IMR-90 (cell line): ENCODE data around the gene ARFGAP3. TPM values are rescaled to one million over a fixed set of nuclear protein-coding genes. Genes with fewer than 3 reads are reported as not detected.

Experiments
- ATAC-seq: fragments of 200-7000 bp; cut with Tn5 transposase; 2 replicates; pipeline ENCODE4 v1.9.1; 2020; ENCODE audit warnings: low read depth, mild to moderate bottlenecking, moderate library complexity
- BruUV-seq: library from RNA; stranded (reverse); fragments of 400-500 nt; replicated peaks from 2 replicates; lab custom pipeline; 2021; lab: Mats Ljungman, UMichigan
- CTCF ChIA-PET: fragments of 300-600 bp; formaldehyde crosslinking; extraction: SDS; loops from one replicate; lab custom pipeline; 2021; ENCODE audit warnings: antibody characterized with exemption; lab: Yijun Ruan, JAX
- POLR2A ChIA-PET: fragments of 300-600 bp; sonication (Branson Sonifier 250); formaldehyde crosslinking; loops from one replicate; lab custom pipeline; 2022; ENCODE audit warnings: antibody characterized with exemption; ENCODE audit not compliant: unreplicated experiment; lab: Charles Lee
- DNase-seq: peaks from one replicate; pipeline ENCODE4 v3.0.0; 2013
- H2AFZ ChIP-seq: replicated peaks from 2 replicates; pipeline ENCODE3; 2013; ENCODE audit warnings: low read length, mild to moderate bottlenecking; ENCODE audit not compliant: poor library complexity
- H2AK5ac ChIP-seq: 2 replicates; pipeline ENCODE4 v1.6.1; 2013; ENCODE audit warnings: low read depth, low read length, inconsistent platforms
- H2AK9ac ChIP-seq: replicated peaks from 2 replicates; pipeline ENCODE3; 2013; ENCODE audit warnings: mild to moderate bottlenecking, low read depth, low read length, moderate library complexity; ENCODE audit not compliant: poor library complexity
- H2BK120ac ChIP-seq: 2 replicates; pipeline ENCODE4 v1.6.1; 2013; ENCODE audit warnings: low read depth, low read length, inconsistent platforms
- H2BK15ac ChIP-seq: 3 replicates; pipeline ENCODE4 v1.6.1; 2013; ENCODE audit warnings: low read depth, low read length, inconsistent platforms
- H2BK20ac ChIP-seq: 2 replicates; pipeline ENCODE4 v1.6.1; 2013; ENCODE audit warnings: low read depth, mild to moderate bottlenecking, inconsistent platforms, low read length, moderate library complexity
- H2BK5ac ChIP-seq: 2 replicates; pipeline ENCODE4 v1.6.1; 2013; ENCODE audit warnings: mild to moderate bottlenecking, low read depth, low read length, inconsistent platforms; ENCODE audit not compliant: poor library complexity, severe bottlenecking
- H3K14ac ChIP-seq: replicated peaks from 2 replicates; pipeline ENCODE4 v1.6.1; 2013; ENCODE audit warnings: low read depth, low read length, inconsistent platforms
- H3K18ac ChIP-seq: 2 replicates; pipeline ENCODE4 v1.6.1; 2013; ENCODE audit warnings: low read depth, low read length, control low read depth
- H3K23ac ChIP-seq: 2 replicates; pipeline ENCODE4 v1.6.1; 2013; ENCODE audit warnings: low read depth, low read length, inconsistent platforms
- H3K27ac ChIP-seq: 2 replicates; pipeline ENCODE4 v1.5.1; 2013; ENCODE audit warnings: mild to moderate bottlenecking, control low read depth, low read length; ENCODE audit not compliant: insufficient read depth
- H3K27me3 ChIP-seq: 2 replicates; pipeline ENCODE4 v1.6.1; 2013; ENCODE audit warnings: low read length; ENCODE audit not compliant: control insufficient read depth, insufficient read depth
- H3K36me3 ChIP-seq: 2 replicates; pipeline ENCODE4 v1.6.1; 2013; ENCODE audit warnings: low read length, mixed read lengths; ENCODE audit not compliant: control insufficient read depth, insufficient read depth
- H3K4ac ChIP-seq: 2 replicates; pipeline ENCODE4 v1.6.1; 2013; ENCODE audit warnings: low read depth, low read length, inconsistent platforms
- H3K4me1 ChIP-seq: 2 replicates; pipeline ENCODE4 v1.6.1; 2013; ENCODE audit warnings: low read length, mixed read lengths; ENCODE audit not compliant: control insufficient read depth, insufficient read depth
- H3K4me2 ChIP-seq: 2 replicates; pipeline ENCODE4 v1.6.1; 2013; ENCODE audit warnings: low read depth, mild to moderate bottlenecking, control low read depth, low read length, moderate library complexity
- H3K4me3 ChIP-seq: 2 replicates; pipeline ENCODE4 v1.5.1; 2013; ENCODE audit warnings: low read depth, mild to moderate bottlenecking, control low read depth, low read length, moderate library complexity; ENCODE audit not compliant: insufficient read depth
- H3K56ac ChIP-seq: 2 replicates; pipeline ENCODE4 v1.6.1; 2013; ENCODE audit warnings: low read length, inconsistent platforms; ENCODE audit not compliant: insufficient read depth; ENCODE audit errors: extremely low read depth
- H3K79me1 ChIP-seq, 2 experiments: 2 replicates each; pipeline ENCODE4 v1.6.1; 2013; ENCODE audit warnings: low read length in 2 of 2, inconsistent platforms in 1 of 2, low read depth in 1 of 2
- H3K9ac ChIP-seq: 2 replicates; pipeline ENCODE4 v1.6.1; 2013; ENCODE audit warnings: low read depth, low read length, control low read depth
- H3K9me1 ChIP-seq: 2 replicates; pipeline ENCODE4 v1.6.1; 2013; ENCODE audit warnings: low read length, inconsistent platforms; ENCODE audit not compliant: insufficient read depth
- H3K9me3 ChIP-seq: 2 replicates; pipeline ENCODE4 v1.6.1; 2013; ENCODE audit warnings: low read length; ENCODE audit not compliant: control insufficient read depth, insufficient read depth
- H4K20me1 ChIP-seq: 2 replicates; pipeline ENCODE4 v1.6.1; 2013; ENCODE audit warnings: low read length, inconsistent platforms; ENCODE audit not compliant: insufficient read depth
- H4K5ac ChIP-seq: 2 replicates; pipeline ENCODE4 v1.6.1; 2013; ENCODE audit warnings: mild to moderate bottlenecking, low read depth, low read length, control low read depth
- H4K8ac ChIP-seq, 2 experiments: 2 replicates each; pipeline ENCODE4 v1.6.1; 2013; ENCODE audit warnings: low read depth in 2 of 2, low read length in 2 of 2, control low read depth in 1 of 2, inconsistent platforms in 1 of 2
- H4K91ac ChIP-seq: 2 replicates; pipeline ENCODE4 v1.6.1; 2013; ENCODE audit warnings: low read depth, low read length, inconsistent platforms; ENCODE audit not compliant: insufficient read depth
- BHLHE40 ChIP-seq: fragments of 150-350 bp; IDR thresholded peaks from 2 replicates; pipeline ENCODE4 v1.6.1; 2016; ENCODE audit warnings: mild to moderate bottlenecking, low read depth, low read length
- CEBPB ChIP-seq: IDR thresholded peaks from 2 replicates; pipeline ENCODE4 v1.6.1; 2012; ENCODE audit warnings: low read depth, low read length, improper control_type of control experiment
- CHD1 ChIP-seq: IDR thresholded peaks from 2 replicates; pipeline ENCODE4 v1.6.1; 2012; ENCODE audit warnings: low read depth, low read length, improper control_type of control experiment
- CTCF ChIP-seq: conservative IDR thresholded peaks from 2 replicates; pipeline ENCODE4 v1.5.1; 2012; ENCODE audit warnings: mild to moderate bottlenecking, low read depth, low read length, improper control_type of control experiment
- ELK1 ChIP-seq: fragments of 150-350 bp; IDR thresholded peaks from 2 replicates; pipeline ENCODE4 v1.6.1; 2016; ENCODE audit warnings: low read depth, mild to moderate bottlenecking, low read length, moderate library complexity, borderline replicate concordance
- FOS ChIP-seq: fragments of 150-350 bp; IDR thresholded peaks from 2 replicates; pipeline ENCODE4 v1.6.1; 2016; ENCODE audit warnings: low read depth, low read length
- MAFK ChIP-seq: IDR thresholded peaks from 2 replicates; pipeline ENCODE4 v1.6.1; 2012; ENCODE audit warnings: low read depth, low read length, improper control_type of control experiment
- MAZ ChIP-seq: IDR thresholded peaks from 2 replicates; pipeline ENCODE4 v1.6.1; 2012; ENCODE audit warnings: low read depth, mild to moderate bottlenecking, low read length, improper control_type of control experiment, moderate library complexity, borderline replicate concordance
- MXI1 ChIP-seq: IDR thresholded peaks from 2 replicates; pipeline ENCODE4 v1.6.1; 2012; ENCODE audit warnings: low read depth, mild to moderate bottlenecking, low read length, moderate library complexity, borderline replicate concordance
- NFE2L2 ChIP-seq: fragments of 150-350 bp; IDR thresholded peaks from 2 replicates; pipeline ENCODE4 v1.6.1; 2016; ENCODE audit warnings: low read depth, mild to moderate bottlenecking, low read length
- POLR2A ChIP-seq: IDR thresholded peaks from 2 replicates; pipeline ENCODE4 v1.6.1; 2012; ENCODE audit warnings: mild to moderate bottlenecking, low read depth, low read length
- RAD21 ChIP-seq: IDR thresholded peaks from 2 replicates; pipeline ENCODE4 v1.6.1; 2012; ENCODE audit warnings: low read length, improper control_type of control experiment
- RCOR1 ChIP-seq: IDR thresholded peaks from 2 replicates; pipeline ENCODE4 v1.6.1; 2012; ENCODE audit warnings: mild to moderate bottlenecking, low read length, improper control_type of control experiment; ENCODE audit not compliant: insufficient replicate concordance
- RFX5 ChIP-seq: IDR thresholded peaks from 2 replicates; pipeline ENCODE4 v1.8.0; 2012; ENCODE audit warnings: low read depth, mild to moderate bottlenecking, low read length, moderate library complexity
- SMC3 ChIP-seq: fragments of 150-350 bp; IDR thresholded peaks from 2 replicates; pipeline ENCODE4 v1.6.1; 2016; ENCODE audit warnings: low read depth, mild to moderate bottlenecking, antibody characterized with exemption, low read length, moderate library complexity
- USF2 ChIP-seq: fragments of 150-350 bp; IDR thresholded peaks from 2 replicates; pipeline ENCODE4 v1.6.1; 2017; ENCODE audit warnings: mild to moderate bottlenecking, antibody characterized with exemption, low read length, low read depth
- WGBS, 2 experiments: methylation state at CpG; one replicate each; pipeline versions ENCODE4 v1.1.5 to v1.1.7; 2013; ENCODE audit warnings: missing lambda C conversion rate in 2 of 2; ENCODE audit not compliant: insufficient read length in 1 of 2; ENCODE audit errors: extremely low coverage in 2 of 2; 5-methylcytosine and 5-hydroxymethylcytosine counted together
- dilution Hi-C: fragments of 300-500 bp; cut with HindIII; formaldehyde crosslinking; loops from one replicate; pipeline ENCODE4 v1.14.3; 2018; ENCODE audit warnings: low sequenced_read_pairs; ENCODE audit not compliant: unreplicated experiment
- in situ Hi-C: fragments of 300-500 bp; cut with MboI; formaldehyde crosslinking; loops from 3 replicates; pipeline ENCODE4 v1.14.3; 2019; ENCODE audit warnings: low sequenced_read_pairs, inconsistent platforms, mixed read lengths
- intact Hi-C: fragments of 100-400 bp; cut with micrococcal nuclease; formaldehyde crosslinking; loops from 2 replicates; pipeline ENCODE4 v1.10.0; 2022
- polyA plus RNA-seq, 3 experiments: library from polyadenylated mRNA; depleted of rRNA; stranded (reverse); fragments of >200 nt; gene quantifications; 2 replicates each; pipeline ENCODE4 v1.2.3, GENCODE V29; 2012; ENCODE audit warnings: low replicate concordance in 1 of 3
- total RNA-seq: library from RNA; depleted of rRNA; stranded (reverse); fragments of >200 nt; gene quantifications from 2 replicates; pipeline ENCODE4 v1.2.3, GENCODE V29; 2012

Gene ARFGAP3
- total and polyA plus RNA-seq, 2 of the 4 experiments (the other 2 are of a cell fraction) = 50.0 to 70.1 TPM

- WGBS, 2 experiments = 98% methylated on average over 18 of the region's 25 CpGs; no CpG with 5 or more reads in 1 of the 2 experiments
- H4K20me1 ChIP-seq = peaks cover 36% of the 10 kb centered on the region
- no peak overlapping the region for H3K4me2 ChIP-seq
- no peaks in the 10 kb centered on the region for H3K27me3 ChIP-seq
- no peak overlapping the region for H3K9ac ChIP-seq
- H3K36me3 ChIP-seq = peaks cover 21% of the 10 kb centered on the region
- no peak overlapping the region for H2BK15ac ChIP-seq
- no peak overlapping the region for H4K8ac ChIP-seq
- H2BK5ac ChIP-seq = no peak overlapping the region
- BruUV-seq = no TSS peak
- H3K27ac ChIP-seq = no peak overlapping the region
- no peak overlapping the region for H2BK120ac ChIP-seq
- dilution Hi-C loops = no loop called here
- H3K9me3 ChIP-seq = no peaks in the 10 kb centered on the region
- H3K23ac ChIP-seq = no peak overlapping the region
- intact Hi-C loops = no loop called here
- no peak for ATAC-seq
- TF ChIP-seq SMC3 (no peak), POLR2A (no peak), CEBPB (no peak), CHD1 (no peak), USF2 (no peak), RAD21 (no peak), CTCF (no peak), ELK1 (no peak), NFE2L2 (no peak), RFX5 (no peak), RCOR1 (no peak), MXI1 (no peak), FOS (no peak), MAFK (no peak), MAZ (no peak), BHLHE40 (no peak)
- POLR2A ChIA-PET = no interaction called here
- no peak overlapping the region for H2AFZ ChIP-seq
- no peak overlapping the region for H2BK20ac ChIP-seq
- H4K91ac ChIP-seq = no peak overlapping the region
- DNase-seq = no peak
- H3K79me1 ChIP-seq = peaks cover 52 to 69% of the 10 kb centered on the region in 2 experiments
- no peak overlapping the region for H2AK9ac ChIP-seq
- H3K4ac ChIP-seq = no peak overlapping the region
- no peak overlapping the region for H3K56ac ChIP-seq
- H3K4me3 ChIP-seq = no peak overlapping the region
- no peak overlapping the region for H3K18ac ChIP-seq
- H2AK5ac ChIP-seq = no peak overlapping the region
- no peaks in the 10 kb centered on the region for H3K4me1 ChIP-seq
- CTCF ChIA-PET = no interaction called here
- in situ Hi-C loops = no loop called here
- H3K9me1 ChIP-seq = peaks cover 18% of the 10 kb centered on the region
- no peak overlapping the region for H3K14ac ChIP-seq
- H4K5ac ChIP-seq = no peak overlapping the region
Observed at GRCh38 chr22:42893371-42894150, 36.5 kb upstream of the ARFGAP3 start.
